ENCODE measurements around the gene PIEZO2. TPM values are rescaled to one million over a fixed set of nuclear protein-coding genes. Genes with fewer than 3 reads are reported as not detected.

The PIEZO2 gene
- total RNA-seq, 1 donor from 2014 or later: 50.1 TPM

GRCh38 chr18:10995550-10995949 is 153.8 kb downstream of the PIEZO2 start:
- TF ChIP-seq, protein P1, sequence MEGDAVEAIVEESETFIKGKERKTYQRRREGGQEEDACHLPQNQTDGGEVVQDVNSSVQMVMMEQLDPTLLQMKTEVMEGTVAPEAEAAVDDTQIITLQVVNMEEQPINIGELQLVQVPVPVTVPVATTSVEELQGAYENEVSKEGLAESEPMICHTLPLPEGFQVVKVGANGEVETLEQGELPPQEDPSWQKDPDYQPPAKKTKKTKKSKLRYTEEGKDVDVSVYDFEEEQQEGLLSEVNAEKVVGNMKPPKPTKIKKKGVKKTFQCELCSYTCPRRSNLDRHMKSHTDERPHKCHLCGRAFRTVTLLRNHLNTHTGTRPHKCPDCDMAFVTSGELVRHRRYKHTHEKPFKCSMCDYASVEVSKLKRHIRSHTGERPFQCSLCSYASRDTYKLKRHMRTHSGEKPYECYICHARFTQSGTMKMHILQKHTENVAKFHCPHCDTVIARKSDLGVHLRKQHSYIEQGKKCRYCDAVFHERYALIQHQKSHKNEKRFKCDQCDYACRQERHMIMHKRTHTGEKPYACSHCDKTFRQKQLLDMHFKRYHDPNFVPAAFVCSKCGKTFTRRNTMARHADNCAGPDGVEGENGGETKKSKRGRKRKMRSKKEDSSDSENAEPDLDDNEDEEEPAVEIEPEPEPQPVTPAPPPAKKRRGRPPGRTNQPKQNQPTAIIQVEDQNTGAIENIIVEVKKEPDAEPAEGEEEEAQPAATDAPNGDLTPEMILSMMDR (IDR thresholded peaks at IDR 0.05; ENCODE audit: partially characterized antibody, unreplicated experiment): no peak
- peaks cover 10% of the 10 kb centered on the region for H3K9me3 Mint-ChIP-seq (ENCODE audit: unreplicated experiment)
- no peaks in the 10 kb centered on the region for H3K27me3 Mint-ChIP-seq (ENCODE audit: unreplicated experiment)

DNA sequence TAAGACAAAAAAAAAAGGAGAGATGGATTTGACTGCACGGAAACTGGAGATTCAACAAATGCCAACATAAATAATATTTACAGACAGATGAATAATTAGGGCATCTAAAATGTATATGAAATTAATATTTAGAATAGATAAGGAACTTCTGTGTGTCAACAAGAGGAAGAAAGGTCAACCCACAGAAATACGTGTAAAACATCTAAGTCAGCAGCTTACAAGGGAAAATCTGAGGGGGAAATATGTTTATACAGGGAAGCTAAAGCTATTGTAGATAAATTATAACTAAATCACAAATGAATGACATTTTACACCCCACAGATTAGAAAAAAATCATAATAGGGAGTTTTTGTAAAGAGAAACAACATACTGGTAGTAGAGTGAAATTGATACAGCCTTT is 159.9 kb downstream of the PIEZO2 start:
- no peaks in the 10 kb centered on the region for H3K4me1 Mint-ChIP-seq (ENCODE audit: low read depth, unreplicated experiment)
- DNase-seq: no peak
- no peak overlapping the region for H3K27ac Mint-ChIP-seq (ENCODE audit: unreplicated experiment)
- no peaks in the 10 kb centered on the region for H3K27me3 Mint-ChIP-seq (ENCODE audit: unreplicated experiment)
- TF ChIP-seq, protein P1 (IDR thresholded peaks at IDR 0.05; ENCODE audit: partially characterized antibody, unreplicated experiment): no peak
- H3K36me3 Mint-ChIP-seq (ENCODE audit: unreplicated experiment): peaks cover 36% of the 10 kb centered on the region
- H3K4me3 Mint-ChIP-seq (ENCODE audit: unreplicated experiment): no peak overlapping the region
- H3K9me3 Mint-ChIP-seq (ENCODE audit: unreplicated experiment): peaks cover 6% of the 10 kb centered on the region

More at GRCh38 chr18:10995550-10995949, 153.8 kb downstream of the PIEZO2 start:
- Mint-ChIP-seq H3K4me3 (ENCODE audit: unreplicated experiment) (no peak overlapping the region), H3K4me1 (ENCODE audit: low read depth, unreplicated experiment) (no peaks in the 10 kb centered on the region), H3K27ac (ENCODE audit: unreplicated experiment) (no peak overlapping the region), H3K36me3 (ENCODE audit: unreplicated experiment) (peaks cover 38% of the 10 kb centered on the region)
- no peak for DNase-seq

DNA sequence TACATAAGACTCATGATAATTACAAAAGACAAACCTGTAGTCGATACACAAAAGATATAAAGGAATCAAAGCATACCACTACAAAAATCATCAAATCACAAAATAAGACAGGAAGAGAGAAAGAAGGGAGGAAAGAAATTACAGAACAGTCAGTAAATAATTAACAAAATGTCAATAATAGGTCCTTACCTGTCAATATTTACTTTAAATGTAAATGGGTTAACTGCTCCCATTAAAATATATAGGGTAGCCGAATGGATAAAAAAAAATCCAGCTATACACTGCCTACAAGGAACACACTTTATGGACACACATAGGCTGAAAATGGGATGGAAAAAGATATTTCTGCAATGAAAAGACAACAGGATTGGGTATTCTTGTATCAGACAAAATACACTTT is 163.7 kb downstream of the PIEZO2 start:
- peaks cover 28% of the 10 kb centered on the region for H3K36me3 Mint-ChIP-seq (ENCODE audit: unreplicated experiment)
- no peaks in the 10 kb centered on the region for H3K4me1 Mint-ChIP-seq (ENCODE audit: low read depth, unreplicated experiment)
- H3K27me3 Mint-ChIP-seq (ENCODE audit: unreplicated experiment): no peaks in the 10 kb centered on the region
- DNase-seq: no peak
- no peak overlapping the region for H3K4me3 Mint-ChIP-seq (ENCODE audit: unreplicated experiment)
- no peak overlapping the region for H3K27ac Mint-ChIP-seq (ENCODE audit: unreplicated experiment)
- TF ChIP-seq, protein P1 (IDR thresholded peaks at IDR 0.05; ENCODE audit: partially characterized antibody, unreplicated experiment): no peak
- no peaks in the 10 kb centered on the region for H3K9me3 Mint-ChIP-seq (ENCODE audit: unreplicated experiment)

DNA sequence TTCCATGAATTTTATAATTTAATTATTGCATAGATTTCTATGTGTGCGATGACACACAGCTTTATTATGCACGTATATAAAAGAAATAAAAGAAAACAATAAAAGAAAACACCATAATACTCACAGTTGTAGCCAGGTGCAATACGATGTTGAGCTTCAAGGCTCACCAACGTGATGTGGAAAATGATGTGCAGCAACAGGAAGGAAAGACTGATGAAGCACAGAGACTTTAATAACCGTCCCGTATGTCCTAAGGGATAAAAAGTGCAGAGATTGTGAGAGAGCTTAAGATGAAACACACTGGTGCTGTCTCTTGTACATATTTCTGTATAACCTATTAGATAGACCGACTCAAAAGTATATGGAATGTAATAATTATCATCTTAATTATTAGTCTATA is 170.0 kb downstream of the PIEZO2 start:
- H3K27me3 Mint-ChIP-seq (ENCODE audit: unreplicated experiment): no peaks in the 10 kb centered on the region
- TF ChIP-seq, protein P1 (IDR thresholded peaks at IDR 0.05; ENCODE audit: partially characterized antibody, unreplicated experiment): no peak
- DNase-seq: no peak
- H3K9me3 Mint-ChIP-seq (ENCODE audit: unreplicated experiment): no peaks in the 10 kb centered on the region
- H3K36me3 Mint-ChIP-seq (ENCODE audit: unreplicated experiment): peaks cover 9% of the 10 kb centered on the region
- no peak overlapping the region for H3K27ac Mint-ChIP-seq (ENCODE audit: unreplicated experiment)
- no peak overlapping the region for H3K4me3 Mint-ChIP-seq (ENCODE audit: unreplicated experiment)
- H3K4me1 Mint-ChIP-seq (ENCODE audit: low read depth, unreplicated experiment): no peaks in the 10 kb centered on the region

DNA sequence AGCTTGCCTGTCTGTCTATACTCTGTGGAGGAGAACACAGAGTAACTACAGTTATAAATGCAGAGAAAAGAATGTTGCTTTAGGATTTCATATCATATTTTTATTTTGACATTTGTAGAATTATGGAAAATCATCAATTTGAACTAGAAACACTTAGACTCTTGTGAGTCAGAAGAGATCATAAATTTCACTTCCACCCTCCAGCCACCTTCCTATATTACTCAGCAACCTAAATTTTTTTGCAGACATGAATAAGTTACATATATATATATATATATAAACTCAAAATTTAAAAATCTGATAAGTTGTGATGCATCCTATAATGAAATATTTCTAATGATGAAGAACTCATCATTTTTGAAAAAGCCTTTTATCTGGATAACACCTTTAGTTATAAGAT is 172.3 kb downstream of the PIEZO2 start:
- H3K4me1 Mint-ChIP-seq (ENCODE audit: low read depth, unreplicated experiment): no peaks in the 10 kb centered on the region
- DNase-seq: no peak
- no peaks in the 10 kb centered on the region for H3K9me3 Mint-ChIP-seq (ENCODE audit: unreplicated experiment)
- no peak overlapping the region for H3K4me3 Mint-ChIP-seq (ENCODE audit: unreplicated experiment)
- H3K36me3 Mint-ChIP-seq (ENCODE audit: unreplicated experiment): peaks cover under 1% of the 10 kb centered on the region
- no peak overlapping the region for H3K27ac Mint-ChIP-seq (ENCODE audit: unreplicated experiment)
- TF ChIP-seq, protein P1 (IDR thresholded peaks at IDR 0.05; ENCODE audit: partially characterized antibody, unreplicated experiment): no peak
- H3K27me3 Mint-ChIP-seq (ENCODE audit: unreplicated experiment): peaks cover 4% of the 10 kb centered on the region

Measured in glutamatergic neuron (in vitro differentiated cells).